CD14-positive monocyte (primary cell): ENCODE measurements around the gene DLEC1. TPM values are rescaled to one million over a fixed set of nuclear protein-coding genes. Genes with fewer than 3 reads are reported as not detected.

Experiments used
- DNase-seq, 3 donors: peaks; one replicate each; pipeline ENCODE4 v3.0.0-alpha.2; 2011 to 2022
- H2AFZ ChIP-seq: 2 replicates; pipeline ENCODE4 v1.6.0; 2012; ENCODE audit warnings: mild to moderate bottlenecking, low read depth, low read length, inconsistent platforms; ENCODE audit not compliant: insufficient read depth, poor library complexity, severe bottlenecking
- H3K27ac ChIP-seq, 2 donors: 1 replicate in 1 of 2; 2 replicates in 1 of 2; pipeline ENCODE4 v1.5.1; 2012 to 2013; ENCODE audit warnings: low read length in 2 of 2, control low read depth in 1 of 2, inconsistent platforms in 1 of 2, low read depth in 1 of 2, mild to moderate bottlenecking in 1 of 2
- H3K27me3 ChIP-seq, 2 donors: one replicate each; pipeline versions ENCODE4 v1.6.0 to v1.6.1; 2011 to 2013; ENCODE audit warnings: low read length in 2 of 2; ENCODE audit not compliant: control insufficient read depth in 2 of 2, insufficient read depth in 2 of 2
- H3K36me3 ChIP-seq, 2 donors: replicated peaks in 1 of 2; 1 replicate in 1 of 2; 2 replicates in 1 of 2; pipeline versions ENCODE4 v1.5.1 to v1.6.1; 2012 to 2013; ENCODE audit warnings: low read length in 2 of 2, control low read depth in 1 of 2, inconsistent platforms in 1 of 2, mild to moderate bottlenecking in 1 of 2; ENCODE audit not compliant: insufficient read depth in 2 of 2, control insufficient read depth in 1 of 2
- H3K4me1 ChIP-seq, 2 donors: 1 replicate in 1 of 2; 2 replicates in 1 of 2; pipeline versions ENCODE4 v1.5.1 to v1.6.1; 2012 to 2013; ENCODE audit warnings: low read length in 2 of 2, control low read depth in 1 of 2, inconsistent platforms in 1 of 2, mild to moderate bottlenecking in 1 of 2, moderate library complexity in 1 of 2; ENCODE audit not compliant: insufficient read depth in 2 of 2, control insufficient read depth in 1 of 2
- H3K4me2 ChIP-seq: replicated peaks from 2 replicates; pipeline ENCODE3; 2012; ENCODE audit warnings: low read length, moderate library complexity, mild to moderate bottlenecking; ENCODE audit not compliant: poor library complexity, severe bottlenecking; ENCODE audit errors: extremely low read depth
- H3K4me3 ChIP-seq, 3 experiments: fragments of 200-600 bp in 1 of 3; sonication (generic) in 1 of 3; replicated peaks in 1 of 3; 1 replicate in 2 of 3; 2 replicates in 1 of 3; pipeline ENCODE4 v1.5.1; 2011 to 2013; ENCODE audit warnings: low read length in 3 of 3, mild to moderate bottlenecking in 3 of 3, control low read depth in 2 of 3, low read depth in 2 of 3, inconsistent platforms in 1 of 3, moderate library complexity in 1 of 3
- H3K79me2 ChIP-seq: 2 replicates; pipeline ENCODE4 v1.6.0; 2012; ENCODE audit warnings: mild to moderate bottlenecking, control low read depth, inconsistent platforms, low read length, moderate library complexity; ENCODE audit not compliant: insufficient read depth
- H3K9ac ChIP-seq: 2 replicates; pipeline ENCODE4 v1.6.0; 2017; ENCODE audit warnings: low read length, mild to moderate bottlenecking; ENCODE audit not compliant: insufficient read depth, poor library complexity, severe bottlenecking
- H3K9me3 ChIP-seq, 2 donors: replicated peaks in 1 of 2; 1 replicate in 1 of 2; 2 replicates in 1 of 2; pipeline versions ENCODE4 v1.5.1 to v1.6.1; 2012 to 2013; ENCODE audit warnings: low read length in 2 of 2, control low read depth in 1 of 2; ENCODE audit not compliant: control insufficient read depth in 1 of 2, insufficient read depth in 1 of 2
- H4K20me1 ChIP-seq: 2 replicates; pipeline ENCODE4 v1.6.0; 2012; ENCODE audit warnings: mild to moderate bottlenecking, low read length, control low read depth, moderate library complexity; ENCODE audit not compliant: insufficient read depth
- H3K27ac Mint-ChIP-seq, 7 donors: one replicate each; pipeline ENCODE4 v1.8.0; 2020; ENCODE audit warnings: mild to moderate bottlenecking in 7 of 7, mixed read lengths in 7 of 7, moderate library complexity in 6 of 7, inconsistent platforms in 2 of 7
- H3K27me3 Mint-ChIP-seq, 3 donors: one replicate each; pipeline ENCODE4 v1.8.0; 2021 to 2022; ENCODE audit warnings: low read depth in 3 of 3, mild to moderate bottlenecking in 3 of 3, mixed read lengths in 3 of 3, moderate library complexity in 3 of 3, inconsistent platforms in 1 of 3
- H3K36me3 Mint-ChIP-seq, 2 donors: one replicate each; pipeline ENCODE4 v1.8.0; 2020; ENCODE audit warnings: mixed read lengths in 2 of 2, inconsistent platforms in 1 of 2, mild to moderate bottlenecking in 1 of 2
- H3K4me1 Mint-ChIP-seq: one replicate; pipeline ENCODE4 v1.8.0; 2020; ENCODE audit warnings: mild to moderate bottlenecking, mixed read lengths
- H3K4me3 Mint-ChIP-seq, 2 donors: one replicate each; pipeline ENCODE4 v1.8.0; 2020; ENCODE audit warnings: mild to moderate bottlenecking in 2 of 2, mixed read lengths in 2 of 2, moderate library complexity in 1 of 2
- H3K9me3 Mint-ChIP-seq, 7 donors: one replicate each; pipeline ENCODE4 v1.8.0; 2020 to 2022; ENCODE audit warnings: mixed read lengths in 7 of 7, mild to moderate bottlenecking in 6 of 7, moderate library complexity in 6 of 7, inconsistent platforms in 2 of 7
- WGBS: methylation state at CpG from one replicate; pipeline ENCODE4 v1.1.5; 2013; ENCODE audit warnings: missing lambda C conversion rate; ENCODE audit not compliant: insufficient coverage; 5-methylcytosine and 5-hydroxymethylcytosine counted together
- intact Hi-C, 2 donors: fragments of 100-400 bp; cut with micrococcal nuclease; formaldehyde crosslinking; loops; one replicate each; pipeline versions ENCODE4 v1.15.0 to v1.15.1; 2023
- polyA plus RNA-seq, 3 donors: library from polyadenylated mRNA; depleted of rRNA in 1 of 3; unstranded in 2 of 3; stranded (reverse) in 1 of 3; fragments of 300-500 nt in 2 of 3; fragments of >200 nt in 1 of 3; fragmentation: Illumina TruSeq in 2 of 3; gene quantifications; 1 replicate in 2 of 3; 2 replicates in 1 of 3; pipeline ENCODE4 v1.2.3, GENCODE V29; 2012 to 2021
- TF ChIP-seq, protein P1 (sequence below): fragments of 200-600 bp; IDR thresholded peaks from one replicate; pipeline ENCODE4 v1.8.0; 2022; ENCODE audit warnings: antibody characterized with exemption, mild to moderate bottlenecking

Gene DLEC1
- polyA plus RNA-seq, 3 donors: 0.11 to 0.81 (median 0.14) TPM

GRCh38 chr3:38016410-38016809 is 22.6 kb upstream of the DLEC1 start:
- Histone ChIP-seq H3K4me3 (no peak overlapping the region), H2AFZ (no peak overlapping the region), H3K36me3 (peaks cover 10 to 17% of the 10 kb centered on the region in 2 donors), H3K9ac (no peak overlapping the region), H3K79me2 (no peaks in the 10 kb centered on the region), H3K4me1 (peaks cover 12 to 16% of the 10 kb centered on the region in 2 donors), H3K4me2 (no peak overlapping the region), H3K27ac (no peak overlapping the region), H4K20me1 (no peaks in the 10 kb centered on the region), H3K27me3 (no peaks in the 10 kb centered on the region), H3K9me3 (peaks cover 0 to 5% of the 10 kb centered on the region in 2 donors)
- Mint-ChIP-seq H3K36me3 (peaks cover 30 to 40% of the 10 kb centered on the region in 2 donors), H3K4me1 (peaks cover 19% of the 10 kb centered on the region), H3K4me3 (no peak overlapping the region), H3K27me3 (peaks cover 0 to 3% (median 2%) of the 10 kb centered on the region in 3 donors), H3K27ac (peak overlapping the region in 1 of 7 donors; percentile 1), H3K9me3 (peaks cover 6 to 9% (median 8%) of the 10 kb centered on the region in 7 donors)
- intact Hi-C loops: no loop called here
- TF ChIP-seq, protein P1, sequence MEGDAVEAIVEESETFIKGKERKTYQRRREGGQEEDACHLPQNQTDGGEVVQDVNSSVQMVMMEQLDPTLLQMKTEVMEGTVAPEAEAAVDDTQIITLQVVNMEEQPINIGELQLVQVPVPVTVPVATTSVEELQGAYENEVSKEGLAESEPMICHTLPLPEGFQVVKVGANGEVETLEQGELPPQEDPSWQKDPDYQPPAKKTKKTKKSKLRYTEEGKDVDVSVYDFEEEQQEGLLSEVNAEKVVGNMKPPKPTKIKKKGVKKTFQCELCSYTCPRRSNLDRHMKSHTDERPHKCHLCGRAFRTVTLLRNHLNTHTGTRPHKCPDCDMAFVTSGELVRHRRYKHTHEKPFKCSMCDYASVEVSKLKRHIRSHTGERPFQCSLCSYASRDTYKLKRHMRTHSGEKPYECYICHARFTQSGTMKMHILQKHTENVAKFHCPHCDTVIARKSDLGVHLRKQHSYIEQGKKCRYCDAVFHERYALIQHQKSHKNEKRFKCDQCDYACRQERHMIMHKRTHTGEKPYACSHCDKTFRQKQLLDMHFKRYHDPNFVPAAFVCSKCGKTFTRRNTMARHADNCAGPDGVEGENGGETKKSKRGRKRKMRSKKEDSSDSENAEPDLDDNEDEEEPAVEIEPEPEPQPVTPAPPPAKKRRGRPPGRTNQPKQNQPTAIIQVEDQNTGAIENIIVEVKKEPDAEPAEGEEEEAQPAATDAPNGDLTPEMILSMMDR: no peak
- DNase-seq: no peak
- WGBS: 100% methylated on average over 13 of the region's 13 CpGs

DNA sequence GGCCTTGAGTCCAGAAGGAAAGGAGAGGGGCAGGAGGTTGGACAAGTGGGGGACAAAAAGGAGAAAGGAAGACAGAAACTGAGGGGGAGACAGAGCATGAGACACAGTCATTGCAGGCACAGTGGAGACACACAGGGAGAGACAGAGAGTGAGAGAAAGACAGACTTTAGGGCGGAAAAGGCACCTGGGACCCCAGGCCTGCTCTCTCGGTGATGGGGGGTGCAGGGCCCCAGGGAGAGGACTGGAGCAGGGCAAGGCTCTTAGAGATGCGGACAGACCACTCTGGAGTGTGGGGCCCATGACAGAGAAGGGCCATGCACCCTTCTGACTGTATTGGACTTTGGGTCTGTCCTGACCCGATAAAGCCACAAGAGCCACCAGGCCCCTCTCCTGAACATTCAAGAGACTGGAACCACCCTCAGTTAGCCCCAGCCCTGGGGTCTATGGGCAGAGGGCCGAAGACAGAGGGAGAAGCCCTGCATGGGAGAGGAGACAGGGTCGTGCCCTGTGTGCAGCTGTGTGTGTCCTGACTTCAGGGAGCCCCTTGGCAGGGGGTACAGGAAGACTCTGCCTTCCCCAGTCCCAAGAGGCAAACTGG is 22.1 kb upstream of the DLEC1 start:
- Mint-ChIP-seq H3K9me3 (peaks cover 6 to 9% (median 8%) of the 10 kb centered on the region in 7 donors), H3K4me1 (peaks cover 19% of the 10 kb centered on the region), H3K4me3 (no peak overlapping the region), H3K36me3 (peaks cover 30 to 40% of the 10 kb centered on the region in 2 donors), H3K27ac (peak overlapping the region in 1 of 7 donors; percentile 1), H3K27me3 (peaks cover 0 to 3% (median 2%) of the 10 kb centered on the region in 3 donors)
- no peak overlapping the region for H3K9ac ChIP-seq
- peaks cover 12 to 16% of the 10 kb centered on the region in 2 donors for H3K4me1 ChIP-seq
- H3K9me3 ChIP-seq: peaks cover 0 to 5% of the 10 kb centered on the region in 2 donors
- no peak overlapping the region for H2AFZ ChIP-seq
- peaks cover 10 to 17% of the 10 kb centered on the region in 2 donors for H3K36me3 ChIP-seq
- TF ChIP-seq, protein P1: no peak
- no peak for DNase-seq
- H4K20me1 ChIP-seq: no peaks in the 10 kb centered on the region
- no peaks in the 10 kb centered on the region for H3K79me2 ChIP-seq
- no peaks in the 10 kb centered on the region for H3K27me3 ChIP-seq
- no peak overlapping the region for H3K27ac ChIP-seq
- no peak overlapping the region for H3K4me3 ChIP-seq
- intact Hi-C loops: no loop called here
- WGBS: 100% methylated on average over 2 of the region's 6 CpGs
- no peak overlapping the region for H3K4me2 ChIP-seq
